Measurements from ENCODE around the gene TOLLIP. TPM values are rescaled to one million over a fixed set of nuclear protein-coding genes. Genes with fewer than 3 reads are reported as not detected.

TOLLIP gene
- total and polyA plus RNA-seq, 2 of the 8 experiments (the other 6 are each of a cell fraction or from before 2014, with no cell fraction given): 23.7 to 34.7 TPM

DNA sequence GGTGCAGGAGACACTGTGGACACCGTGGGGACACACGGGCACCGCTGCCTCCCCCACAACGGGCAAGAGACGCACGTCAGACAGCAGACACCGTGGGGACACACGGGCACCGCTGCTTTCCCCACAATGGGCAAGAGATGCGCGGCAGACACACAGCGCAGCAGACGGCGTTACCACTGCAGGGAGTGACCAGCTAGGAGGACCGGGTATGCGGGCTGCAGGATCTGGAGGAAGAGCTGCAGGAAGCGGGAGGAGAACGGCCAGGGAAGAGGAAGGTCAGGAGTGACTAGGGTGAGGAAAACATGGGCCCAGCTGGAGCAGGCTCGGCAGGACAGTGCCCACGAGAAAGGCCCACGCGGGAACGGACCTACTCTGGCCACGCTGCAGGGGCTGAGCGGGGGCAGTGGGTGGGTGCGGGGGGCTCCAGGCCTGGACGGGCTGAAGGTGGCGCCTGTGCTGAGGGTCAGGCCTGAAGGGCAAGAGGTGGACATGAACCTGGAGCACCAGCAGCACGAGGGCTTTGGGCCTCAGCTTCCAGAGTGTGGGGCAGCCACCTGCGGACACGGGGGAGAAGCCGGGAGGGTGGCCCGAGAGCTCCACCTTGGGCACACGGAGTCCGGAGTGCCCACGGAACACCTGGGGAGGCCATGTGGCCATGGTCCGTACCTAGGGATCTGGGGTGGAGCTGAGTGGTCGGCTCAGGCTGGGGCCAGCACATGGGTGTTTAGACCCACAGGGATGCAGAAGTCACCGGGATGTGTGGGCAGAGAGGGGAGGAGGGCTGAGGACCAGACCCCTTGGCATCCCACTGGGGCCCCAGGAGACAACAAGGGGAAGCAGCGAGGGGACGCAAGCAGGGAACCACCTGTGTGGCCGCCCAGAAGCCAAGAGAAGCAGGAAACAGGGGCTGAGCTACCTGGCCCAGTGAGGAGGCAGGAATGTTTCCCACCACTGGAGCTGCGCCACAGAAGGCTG lies 16.5 kb downstream of the TOLLIP start (continued):
- no peak for TF ChIP-seq HDAC6 (IDR thresholded peaks at IDR 0.05; ENCODE audit: low read depth, low read length)
